ENCODE data around the gene KRTAP12-4.
"Not testable (repeated sequence)": the region's sequence is repeated elsewhere in the genome, so short reads cannot be mapped to it uniquely, and the experiment has no call there.

The KRTAP12-4 gene

DNA sequence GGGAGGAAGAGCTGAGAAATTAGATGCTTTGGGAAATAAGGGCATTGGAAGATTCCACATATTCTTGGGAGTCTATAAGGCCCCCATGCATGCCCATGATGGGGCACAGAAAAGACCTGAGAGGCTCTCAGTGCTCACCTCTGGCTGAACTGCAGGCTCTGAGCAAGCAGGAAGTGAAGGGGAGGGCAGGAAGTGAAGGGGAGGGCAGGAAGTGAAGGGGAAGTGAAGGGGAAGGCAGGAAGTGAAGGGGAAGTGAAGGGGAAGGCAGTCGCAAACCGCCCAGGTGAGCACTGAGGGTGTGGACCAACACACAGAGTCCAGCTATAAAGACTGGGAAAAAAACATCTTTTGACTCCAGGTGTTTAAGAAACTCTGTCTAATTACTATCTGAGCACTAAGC, 24.0 kb downstream of the KRTAP12-4 start:
- Histone ChIP-seq H3K9me3 (ENCODE audit: insufficient read depth, low read length) (no peaks in the 10 kb centered on the region), H4K20me1 (ENCODE audit: low read depth, low read length) (no peaks in the 10 kb centered on the region), H3K9ac (ENCODE audit: low read length) (no peak overlapping the region), H3F3A (ENCODE audit: insufficient read depth) (no peaks in the 10 kb centered on the region), H3K36me3 (ENCODE audit: low read length) (no peaks in the 10 kb centered on the region), H3K4me3 (ENCODE audit: insufficient read depth, low read length, poor library complexity, severe bottlenecking) (no peak overlapping the region), H3K27me3 (ENCODE audit: low read length) (no peaks in the 10 kb centered on the region), H3K9me2 (replicated peaks; ENCODE audit: insufficient read depth, low read length) (no peaks in the 10 kb centered on the region), H3K79me2 (ENCODE audit: insufficient read depth, low read length) (no peaks in the 10 kb centered on the region), H3K27ac (ENCODE audit: low read depth, low read length) (no peak overlapping the region), H2AFZ (ENCODE audit: low read depth, low read length, severe bottlenecking) (peak overlapping the region; percentile 68), H3K4me2 (ENCODE audit: low read depth, low read length, poor library complexity, severe bottlenecking) (no peak overlapping the region)
- TF ChIP-seq CTCF (IDR thresholded peaks at IDR 0.05; ENCODE audit: insufficient read depth, low read length, poor library complexity, severe bottlenecking), result no peak
- TF ChIP-seq EZH2phosphoT487 (conservative IDR thresholded peaks at IDR 0.05; ENCODE audit: low read length), result no peak

- no peaks in the 10 kb centered on the region for H3K36me3 ChIP-seq (ENCODE audit: low read length)
- peaks cover 14% of the 10 kb centered on the region; the same call in 1 of the 2 replicates for H3K9me3 ChIP-seq (ENCODE audit: insufficient read depth, low read length)
- no peaks in the 10 kb centered on the region for H3F3A ChIP-seq (ENCODE audit: insufficient read depth)
Measured at GRCh38 chr21:44628707-44629391, 25.6 kb downstream of the KRTAP12-4 start.

GRCh38 chr21:44627831-44628233, 26.6 kb downstream of the KRTAP12-4 start:
- H3K9me2 ChIP-seq (replicated peaks; ENCODE audit: insufficient read depth, low read length); H3K4me2 ChIP-seq (ENCODE audit: low read depth, low read length, poor library complexity, severe bottlenecking); H3K27ac ChIP-seq (ENCODE audit: low read depth, low read length); H3F3A ChIP-seq (ENCODE audit: insufficient read depth); H4K20me1 ChIP-seq (ENCODE audit: low read depth, low read length); H3K9ac ChIP-seq (ENCODE audit: low read length); H3K27me3 ChIP-seq (ENCODE audit: low read length); H2AFZ ChIP-seq (ENCODE audit: low read depth, low read length, severe bottlenecking); H3K79me2 ChIP-seq (ENCODE audit: insufficient read depth, low read length); H3K4me3 ChIP-seq (ENCODE audit: insufficient read depth, low read length, poor library complexity, severe bottlenecking); H3K36me3 ChIP-seq (ENCODE audit: low read length): not testable (repeated sequence)
- H3K9me3 ChIP-seq (ENCODE audit: insufficient read depth, low read length), result peaks cover 14% of the 10 kb centered on the region; the same call in 1 of the 2 replicates

More at GRCh38 chr21:44628707-44629391, 25.6 kb downstream of the KRTAP12-4 start:
- TF ChIP-seq CTCF (IDR thresholded peaks at IDR 0.05; ENCODE audit: insufficient read depth, low read length, poor library complexity, severe bottlenecking) (no peak), EZH2phosphoT487 (conservative IDR thresholded peaks at IDR 0.05; ENCODE audit: low read length) (no peak)
- H3K9me2 ChIP-seq (replicated peaks; ENCODE audit: insufficient read depth, low read length), result no peaks in the 10 kb centered on the region
- no peak overlapping the region for H3K4me3 ChIP-seq (ENCODE audit: insufficient read depth, low read length, poor library complexity, severe bottlenecking)
- H3K79me2 ChIP-seq (ENCODE audit: insufficient read depth, low read length), result no peaks in the 10 kb centered on the region
- no peak overlapping the region for H2AFZ ChIP-seq (ENCODE audit: low read depth, low read length, severe bottlenecking)
- no peak overlapping the region for H3K4me2 ChIP-seq (ENCODE audit: low read depth, low read length, poor library complexity, severe bottlenecking)
- H3K9ac ChIP-seq (ENCODE audit: low read length), result no peak overlapping the region
- no peaks in the 10 kb centered on the region for H3K27me3 ChIP-seq (ENCODE audit: low read length)
- no peaks in the 10 kb centered on the region for H4K20me1 ChIP-seq (ENCODE audit: low read depth, low read length)
- no peak overlapping the region for H3K27ac ChIP-seq (ENCODE audit: low read depth, low read length)

DNA sequence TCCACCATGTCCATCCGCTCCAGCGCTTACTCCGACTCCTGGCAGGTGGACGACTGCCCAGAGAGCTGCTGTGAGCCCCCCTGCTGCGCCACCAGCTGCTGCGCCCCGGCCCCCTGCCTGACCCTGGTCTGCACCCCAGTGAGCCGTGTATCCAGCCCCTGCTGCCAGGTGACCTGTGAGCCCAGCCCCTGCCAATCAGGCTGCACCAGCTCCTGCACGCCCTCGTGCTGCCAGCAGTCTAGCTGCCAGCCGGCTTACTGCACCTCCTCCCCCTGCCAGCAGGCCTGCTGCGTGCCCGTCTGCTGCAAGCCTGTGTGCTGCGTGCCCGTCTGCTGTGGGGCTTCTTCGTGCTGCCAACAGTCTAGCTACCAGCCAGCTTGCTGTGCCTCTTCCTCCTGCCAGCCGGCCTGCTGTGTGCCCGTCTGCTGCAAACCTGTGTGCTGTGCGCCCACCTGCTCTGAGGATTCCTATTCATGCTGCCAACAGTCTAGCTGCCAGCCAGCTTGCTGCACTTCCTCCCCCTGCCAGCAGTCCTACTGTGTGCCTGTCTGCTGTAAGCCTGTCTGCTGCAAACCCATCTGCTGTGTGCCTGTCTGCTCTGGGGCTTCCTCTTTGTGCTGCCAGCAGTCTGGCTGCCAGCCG, 27.2 kb downstream of the KRTAP12-4 start:
- not testable (repeated sequence) for H3K27me3 ChIP-seq (ENCODE audit: low read length); H3K9me2 ChIP-seq (replicated peaks; ENCODE audit: insufficient read depth, low read length); H3K4me3 ChIP-seq (ENCODE audit: insufficient read depth, low read length, poor library complexity, severe bottlenecking); H3K9ac ChIP-seq (ENCODE audit: low read length); H2AFZ ChIP-seq (ENCODE audit: low read depth, low read length, severe bottlenecking); H3F3A ChIP-seq (ENCODE audit: insufficient read depth); H3K79me2 ChIP-seq (ENCODE audit: insufficient read depth, low read length); H4K20me1 ChIP-seq (ENCODE audit: low read depth, low read length); H3K4me2 ChIP-seq (ENCODE audit: low read depth, low read length, poor library complexity, severe bottlenecking); H3K27ac ChIP-seq (ENCODE audit: low read depth, low read length); H3K36me3 ChIP-seq (ENCODE audit: low read length)
- peaks cover 14% of the 10 kb centered on the region; the same call in 1 of the 2 replicates for H3K9me3 ChIP-seq (ENCODE audit: insufficient read depth, low read length)
